ENCODE results near the gene CDKN2AIP.

CDKN2AIP gene

GRCh38 chr4:183435803-183436202, 8.6 kb upstream of the CDKN2AIP start:
- Histone ChIP-seq H3K4me1 (ENCODE audit: control insufficient read depth in 1 of 2, insufficient read depth in 2 of 2, low read length in 2 of 2) (no peaks in the 10 kb centered on the region), H3K36me3 (ENCODE audit: control insufficient read depth in 1 of 2, insufficient read depth in 2 of 2, low read length in 2 of 2) (no peaks in the 10 kb centered on the region), H3K9me3 (ENCODE audit: control insufficient read depth in 1 of 2, low read length in 2 of 2) (no peaks in the 10 kb centered on the region), H3K27me3 (ENCODE audit: low read depth, low read length) (no peaks in the 10 kb centered on the region), H3K4me3 (ENCODE audit: low read depth in 1 of 2, low read length in 2 of 2) (no peak overlapping the region), H3K27ac (ENCODE audit: low read length) (no peak overlapping the region)

GRCh38 chr4:183436417-183436816, 8.0 kb upstream of the CDKN2AIP start:
- no peaks in the 10 kb centered on the region for H3K4me1 ChIP-seq (ENCODE audit: control insufficient read depth in 1 of 2, insufficient read depth in 2 of 2, low read length in 2 of 2)
- no peak overlapping the region for H3K4me3 ChIP-seq (ENCODE audit: low read depth in 1 of 2, low read length in 2 of 2)
- H3K36me3 ChIP-seq (ENCODE audit: control insufficient read depth in 1 of 2, insufficient read depth in 2 of 2, low read length in 2 of 2) = no peaks in the 10 kb centered on the region
- no peaks in the 10 kb centered on the region for H3K9me3 ChIP-seq (ENCODE audit: control insufficient read depth in 1 of 2, low read length in 2 of 2)
- no peak overlapping the region for H3K27ac ChIP-seq (ENCODE audit: low read length)
- no peaks in the 10 kb centered on the region for H3K27me3 ChIP-seq (ENCODE audit: low read depth, low read length)

GRCh38 chr4:183437452-183437851, 7.0 kb upstream of the CDKN2AIP start:
- no peaks in the 10 kb centered on the region for H3K36me3 ChIP-seq (ENCODE audit: control insufficient read depth in 1 of 2, insufficient read depth in 2 of 2, low read length in 2 of 2)
- no peak overlapping the region for H3K27ac ChIP-seq (ENCODE audit: low read length)
- no peak overlapping the region for H3K4me3 ChIP-seq (ENCODE audit: low read depth in 1 of 2, low read length in 2 of 2)
- H3K9me3 ChIP-seq (ENCODE audit: control insufficient read depth in 1 of 2, low read length in 2 of 2) = no peaks in the 10 kb centered on the region
- H3K27me3 ChIP-seq (ENCODE audit: low read depth, low read length) = no peaks in the 10 kb centered on the region
- no peaks in the 10 kb centered on the region for H3K4me1 ChIP-seq (ENCODE audit: control insufficient read depth in 1 of 2, insufficient read depth in 2 of 2, low read length in 2 of 2)

DNA sequence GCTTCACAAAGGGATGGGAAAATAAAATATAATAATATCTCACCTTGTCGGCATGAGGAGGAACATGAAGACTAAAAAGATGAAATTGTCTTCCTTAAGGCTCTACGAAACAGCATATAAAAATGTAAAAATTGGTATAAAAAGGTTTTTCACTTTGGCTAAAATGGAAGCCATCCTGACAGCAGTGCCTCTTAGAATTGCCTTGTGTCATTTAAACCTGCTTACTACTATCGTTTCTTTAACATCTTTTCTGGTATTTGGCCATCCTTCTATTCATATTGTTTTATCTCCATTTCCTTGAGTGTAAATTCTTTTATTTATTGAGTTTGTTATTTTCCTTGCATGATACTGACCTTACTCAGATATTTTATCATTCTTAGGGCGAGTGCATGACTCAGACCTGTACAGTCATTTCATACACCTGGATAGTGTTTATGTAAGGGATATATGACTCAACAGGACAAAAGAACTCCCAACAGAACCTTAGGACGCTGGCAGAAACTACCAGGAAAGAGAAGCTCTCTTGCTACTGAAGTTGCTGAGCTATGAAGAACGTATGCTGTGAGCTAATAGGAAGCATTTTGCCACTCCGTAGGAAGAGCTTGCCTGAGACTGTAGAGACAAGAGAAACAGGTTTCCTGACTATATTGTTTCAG, 5.8 kb upstream of the CDKN2AIP start:
- H3K4me3 ChIP-seq (ENCODE audit: low read depth in 1 of 2, low read length in 2 of 2) = no peak overlapping the region
- H3K36me3 ChIP-seq (ENCODE audit: control insufficient read depth in 1 of 2, insufficient read depth in 2 of 2, low read length in 2 of 2) = no peaks in the 10 kb centered on the region
- H3K4me1 ChIP-seq (ENCODE audit: control insufficient read depth in 1 of 2, insufficient read depth in 2 of 2, low read length in 2 of 2) = peaks cover 0 to 7% of the 10 kb centered on the region in 2 donors
- no peaks in the 10 kb centered on the region for H3K27me3 ChIP-seq (ENCODE audit: low read depth, low read length)
- H3K9me3 ChIP-seq (ENCODE audit: control insufficient read depth in 1 of 2, low read length in 2 of 2) = no peaks in the 10 kb centered on the region
- peak overlapping the region; percentile 82 for H3K27ac ChIP-seq (ENCODE audit: low read length)

DNA sequence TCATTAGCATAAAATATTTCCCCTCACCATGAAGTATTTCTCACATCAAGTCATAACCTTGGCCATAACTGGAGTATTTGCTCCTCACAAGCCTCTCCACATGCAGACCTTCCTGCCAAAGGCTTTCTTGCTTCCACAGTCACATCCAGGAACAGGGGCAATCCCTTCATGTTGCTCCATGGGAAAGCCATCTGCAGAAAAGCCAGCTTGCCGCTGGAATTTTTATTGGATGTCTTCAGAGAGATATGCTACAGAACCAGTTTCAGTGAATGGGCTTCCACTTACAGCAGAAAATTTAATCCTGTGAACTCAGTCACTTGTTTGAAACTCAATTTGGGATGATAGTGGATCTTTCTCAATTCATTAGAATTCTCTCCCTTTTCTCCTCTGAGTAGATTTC, 3.2 kb upstream of the CDKN2AIP start:
- Histone ChIP-seq H3K4me3 (ENCODE audit: low read depth in 1 of 2, low read length in 2 of 2) (no peak overlapping the region), H3K27me3 (ENCODE audit: low read depth, low read length) (no peaks in the 10 kb centered on the region), H3K4me1 (ENCODE audit: control insufficient read depth in 1 of 2, insufficient read depth in 2 of 2, low read length in 2 of 2) (peaks cover 6 to 17% of the 10 kb centered on the region in 2 donors), H3K36me3 (ENCODE audit: control insufficient read depth in 1 of 2, insufficient read depth in 2 of 2, low read length in 2 of 2) (peaks cover 3 to 4% of the 10 kb centered on the region in 2 donors), H3K27ac (ENCODE audit: low read length) (no peak overlapping the region), H3K9me3 (ENCODE audit: control insufficient read depth in 1 of 2, low read length in 2 of 2) (no peaks in the 10 kb centered on the region)

DNA sequence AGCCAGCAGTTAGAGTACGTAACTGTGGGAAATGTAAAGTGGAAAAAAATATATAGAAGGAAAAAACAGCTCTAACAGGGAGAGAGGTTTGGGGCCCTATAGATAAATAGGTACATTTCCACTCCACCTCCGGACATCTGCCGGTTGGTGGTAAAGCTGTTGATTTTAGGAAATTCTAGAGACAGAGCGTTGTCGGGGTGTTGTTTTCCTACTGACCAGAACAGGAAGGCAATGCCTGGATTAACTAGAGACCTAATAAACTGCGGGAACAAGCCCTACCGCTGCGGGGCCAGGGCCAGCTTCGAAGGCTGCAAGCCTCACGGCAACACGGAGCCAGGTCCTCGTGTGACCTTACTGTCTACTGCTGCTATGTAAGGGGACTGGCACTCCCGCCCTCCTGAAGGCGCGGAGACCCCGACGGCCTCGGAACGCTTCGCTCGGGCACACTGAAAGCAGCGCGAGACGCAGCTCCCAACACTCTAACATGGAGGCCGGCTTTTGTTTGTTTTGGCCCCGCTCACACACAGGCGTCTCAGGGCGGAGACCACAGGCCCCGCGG, 702 bp upstream of the CDKN2AIP start:
- no peaks in the 10 kb centered on the region for H3K9me3 ChIP-seq (ENCODE audit: control insufficient read depth in 1 of 2, low read length in 2 of 2)
- H3K27ac ChIP-seq (ENCODE audit: low read length) = peak overlapping the region; percentile 99
- H3K4me1 ChIP-seq (ENCODE audit: control insufficient read depth in 1 of 2, insufficient read depth in 2 of 2, low read length in 2 of 2) = peaks cover 14 to 39% of the 10 kb centered on the region in 2 donors
- H3K4me3 ChIP-seq (ENCODE audit: low read depth in 1 of 2, low read length in 2 of 2) = peak overlapping the region; percentile 89 to 99
- peaks cover 25 to 27% of the 10 kb centered on the region in 2 donors for H3K36me3 ChIP-seq (ENCODE audit: control insufficient read depth in 1 of 2, insufficient read depth in 2 of 2, low read length in 2 of 2)
- H3K27me3 ChIP-seq (ENCODE audit: low read depth, low read length) = no peaks in the 10 kb centered on the region

DNA sequence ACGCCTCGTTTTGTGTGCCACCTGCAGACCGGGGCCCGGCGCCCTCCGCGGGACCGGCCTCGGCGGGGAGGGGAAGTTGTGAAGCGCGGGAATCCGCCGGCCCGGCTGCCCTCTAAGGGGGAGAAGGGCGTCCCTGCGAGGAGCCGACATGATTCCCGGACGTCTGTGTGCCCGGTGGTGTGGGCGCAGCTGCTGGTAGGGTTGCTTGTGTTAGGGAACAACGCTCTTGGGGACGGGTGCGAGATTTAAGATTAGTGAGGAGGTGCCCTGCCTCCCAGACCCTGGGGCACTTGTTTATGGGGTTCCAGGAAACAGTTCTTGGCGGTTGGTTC, 627 bp downstream of the CDKN2AIP start:
- H3K4me1 ChIP-seq (ENCODE audit: control insufficient read depth in 1 of 2, insufficient read depth in 2 of 2, low read length in 2 of 2) = peaks cover 14 to 41% of the 10 kb centered on the region in 2 donors
- peak overlapping the region; percentile 99 for H3K27ac ChIP-seq (ENCODE audit: low read length)
- peak overlapping the region; percentile 89 to 99 for H3K4me3 ChIP-seq (ENCODE audit: low read depth in 1 of 2, low read length in 2 of 2)

DNA sequence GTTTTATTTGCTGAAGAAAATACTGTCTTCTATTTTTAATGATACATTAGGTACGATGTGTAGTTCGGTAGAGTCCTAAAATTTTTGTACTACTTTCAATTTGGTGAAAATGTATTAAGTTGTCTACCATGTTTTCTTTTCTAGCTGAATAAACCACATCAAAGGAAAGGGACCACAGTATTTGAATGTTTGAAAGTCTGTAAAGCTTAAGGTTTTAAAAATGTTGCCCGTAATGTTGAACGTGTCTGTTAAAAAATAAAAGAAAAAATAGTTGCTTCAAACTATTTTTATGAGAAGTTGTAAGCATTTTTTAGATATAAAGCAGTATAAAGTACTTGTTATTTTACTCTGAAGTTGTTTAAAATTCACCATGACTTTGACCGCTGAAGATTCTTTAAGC, 3.2 kb downstream of the CDKN2AIP start:
- Histone ChIP-seq H3K4me1 (ENCODE audit: control insufficient read depth in 1 of 2, insufficient read depth in 2 of 2, low read length in 2 of 2) (peaks cover 14 to 41% of the 10 kb centered on the region in 2 donors), H3K27me3 (ENCODE audit: low read depth, low read length) (no peaks in the 10 kb centered on the region), H3K27ac (ENCODE audit: low read length) (no peak overlapping the region), H3K4me3 (ENCODE audit: low read depth in 1 of 2, low read length in 2 of 2) (no peak overlapping the region), H3K9me3 (ENCODE audit: control insufficient read depth in 1 of 2, low read length in 2 of 2) (no peaks in the 10 kb centered on the region), H3K36me3 (ENCODE audit: control insufficient read depth in 1 of 2, insufficient read depth in 2 of 2, low read length in 2 of 2) (peaks cover 25 to 34% of the 10 kb centered on the region in 2 donors)

More for the DNA sequence above, 627 bp downstream of the CDKN2AIP start:
- Histone ChIP-seq H3K27me3 (ENCODE audit: low read depth, low read length) (no peaks in the 10 kb centered on the region), H3K9me3 (ENCODE audit: control insufficient read depth in 1 of 2, low read length in 2 of 2) (no peaks in the 10 kb centered on the region), H3K36me3 (ENCODE audit: control insufficient read depth in 1 of 2, insufficient read depth in 2 of 2, low read length in 2 of 2) (peaks cover 25 to 34% of the 10 kb centered on the region in 2 donors)

- no peak overlapping the region for H3K4me3 ChIP-seq (ENCODE audit: low read depth in 1 of 2, low read length in 2 of 2)
- H3K27ac ChIP-seq (ENCODE audit: low read length) = no peak overlapping the region
- H3K9me3 ChIP-seq (ENCODE audit: control insufficient read depth in 1 of 2, low read length in 2 of 2) = no peaks in the 10 kb centered on the region
- peaks cover 25 to 34% of the 10 kb centered on the region in 2 donors for H3K36me3 ChIP-seq (ENCODE audit: control insufficient read depth in 1 of 2, insufficient read depth in 2 of 2, low read length in 2 of 2)
- H3K27me3 ChIP-seq (ENCODE audit: low read depth, low read length) = no peaks in the 10 kb centered on the region
- peaks cover 14 to 34% of the 10 kb centered on the region in 2 donors for H3K4me1 ChIP-seq (ENCODE audit: control insufficient read depth in 1 of 2, insufficient read depth in 2 of 2, low read length in 2 of 2)
Observed at GRCh38 chr4:183448436-183448835, 4.0 kb downstream of the CDKN2AIP start.

DNA sequence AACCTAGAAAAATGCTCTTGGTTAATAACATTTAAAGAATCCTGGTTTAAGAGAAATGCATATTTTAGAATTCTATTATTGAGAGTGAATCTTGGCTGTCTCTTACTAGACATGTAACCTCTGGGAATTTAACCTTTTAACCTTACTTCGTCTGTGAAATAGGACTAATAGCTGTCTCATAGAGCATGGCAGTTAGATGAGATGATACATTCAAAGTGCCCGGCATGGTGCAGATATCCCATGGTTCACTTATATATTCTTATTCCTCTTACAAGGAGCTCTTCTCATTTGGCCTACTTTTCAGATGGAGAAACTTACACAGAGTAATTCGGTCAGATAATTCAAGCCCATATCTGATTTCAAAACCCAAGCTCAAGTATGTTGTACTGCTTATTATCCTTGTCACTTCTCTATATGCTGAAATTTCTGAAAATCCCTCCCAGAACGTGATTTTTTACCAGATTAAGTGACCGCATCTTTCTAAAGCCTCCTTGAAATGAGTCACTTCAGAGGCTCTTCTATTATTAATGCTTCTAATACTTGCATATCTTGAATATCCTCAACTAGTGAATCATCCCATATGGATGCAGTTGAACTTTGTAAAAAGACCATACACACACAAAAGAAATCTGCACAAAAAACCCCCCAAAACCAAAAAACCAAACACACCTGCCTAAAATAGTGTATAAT, 4.9 kb downstream of the CDKN2AIP start:
- H3K27me3 ChIP-seq (ENCODE audit: low read depth, low read length) = no peaks in the 10 kb centered on the region
- no peak overlapping the region for H3K27ac ChIP-seq (ENCODE audit: low read length)
- H3K9me3 ChIP-seq (ENCODE audit: control insufficient read depth in 1 of 2, low read length in 2 of 2) = no peaks in the 10 kb centered on the region
- peaks cover 14 to 34% of the 10 kb centered on the region in 2 donors for H3K4me1 ChIP-seq (ENCODE audit: control insufficient read depth in 1 of 2, insufficient read depth in 2 of 2, low read length in 2 of 2)
- H3K36me3 ChIP-seq (ENCODE audit: control insufficient read depth in 1 of 2, insufficient read depth in 2 of 2, low read length in 2 of 2) = peaks cover 25 to 34% of the 10 kb centered on the region in 2 donors
- H3K4me3 ChIP-seq (ENCODE audit: low read depth in 1 of 2, low read length in 2 of 2) = no peak overlapping the region

DNA sequence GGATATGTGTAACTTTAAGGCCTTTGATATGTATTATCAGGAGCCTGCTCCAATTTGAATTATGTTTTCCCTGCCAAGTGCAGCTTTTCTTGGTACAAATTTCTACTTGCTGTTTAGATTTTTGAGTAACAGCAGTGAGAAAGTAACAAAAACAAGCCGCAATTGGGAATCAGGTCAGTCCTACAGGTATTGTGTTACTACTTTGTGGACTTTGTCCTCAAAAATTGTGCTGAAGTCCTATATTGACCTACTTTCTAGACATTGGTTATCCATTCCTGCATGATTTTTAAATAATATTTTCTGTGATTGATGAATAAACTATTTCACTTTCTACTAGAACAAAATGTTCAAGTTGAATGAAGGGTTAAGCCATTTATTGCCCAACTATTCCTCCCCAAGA, 5.7 kb downstream of the CDKN2AIP start:
- H3K4me1 ChIP-seq (ENCODE audit: control insufficient read depth in 1 of 2, insufficient read depth in 2 of 2, low read length in 2 of 2) = peaks cover 14 to 34% of the 10 kb centered on the region in 2 donors
- no peaks in the 10 kb centered on the region for H3K9me3 ChIP-seq (ENCODE audit: control insufficient read depth in 1 of 2, low read length in 2 of 2)
- H3K27ac ChIP-seq (ENCODE audit: low read length) = no peak overlapping the region
- no peak overlapping the region for H3K4me3 ChIP-seq (ENCODE audit: low read depth in 1 of 2, low read length in 2 of 2)
- no peaks in the 10 kb centered on the region for H3K27me3 ChIP-seq (ENCODE audit: low read depth, low read length)
- H3K36me3 ChIP-seq (ENCODE audit: control insufficient read depth in 1 of 2, insufficient read depth in 2 of 2, low read length in 2 of 2) = peaks cover 25 to 34% of the 10 kb centered on the region in 2 donors
